Tibial nerve (tissue), 3 donors: ENCODE results near the gene ADGRL3.

ENCODE experiments used
- POLR2A ChIP-seq, 2 donors: fragments of 450-650 bp; IDR thresholded peaks; one replicate each; pipeline ENCODE4 v1.6.1; 2017; ENCODE audit warnings: antibody characterized with exemption in 2 of 2, mild to moderate bottlenecking in 2 of 2, moderate library complexity in 2 of 2
- TF ChIP-seq, protein P1 (sequence below), 5 experiments: fragments of 200-600 bp in 3 of 5; fragments of 450-650 bp in 2 of 5; sonication (generic) in 3 of 5; IDR thresholded peaks; one replicate each; pipeline ENCODE4 v1.5.1; 2016 to 2019; ENCODE audit warnings: antibody characterized with exemption in 5 of 5, mild to moderate bottlenecking in 3 of 5, moderate library complexity in 2 of 5

DNA sequence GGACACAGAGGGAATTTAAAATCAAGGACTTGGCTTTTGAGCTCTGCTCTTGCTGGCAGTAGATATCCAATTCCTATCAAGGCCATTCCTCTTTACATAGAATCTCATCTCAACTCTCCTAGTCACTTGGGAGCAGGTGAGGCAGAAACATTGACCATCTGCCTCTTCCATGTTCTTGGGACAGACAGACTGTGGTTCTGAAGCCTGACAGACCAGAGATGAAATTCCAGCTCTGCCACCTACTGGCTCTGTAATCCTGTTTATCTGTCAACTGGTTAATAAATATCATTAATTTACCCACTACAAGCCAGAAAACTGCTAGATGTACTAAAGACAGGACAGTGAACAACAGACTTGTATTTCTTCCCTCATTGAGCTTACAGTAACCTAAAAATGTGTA lies 300.8 kb downstream of the ADGRL3 start:
- TF ChIP-seq, protein P1, sequence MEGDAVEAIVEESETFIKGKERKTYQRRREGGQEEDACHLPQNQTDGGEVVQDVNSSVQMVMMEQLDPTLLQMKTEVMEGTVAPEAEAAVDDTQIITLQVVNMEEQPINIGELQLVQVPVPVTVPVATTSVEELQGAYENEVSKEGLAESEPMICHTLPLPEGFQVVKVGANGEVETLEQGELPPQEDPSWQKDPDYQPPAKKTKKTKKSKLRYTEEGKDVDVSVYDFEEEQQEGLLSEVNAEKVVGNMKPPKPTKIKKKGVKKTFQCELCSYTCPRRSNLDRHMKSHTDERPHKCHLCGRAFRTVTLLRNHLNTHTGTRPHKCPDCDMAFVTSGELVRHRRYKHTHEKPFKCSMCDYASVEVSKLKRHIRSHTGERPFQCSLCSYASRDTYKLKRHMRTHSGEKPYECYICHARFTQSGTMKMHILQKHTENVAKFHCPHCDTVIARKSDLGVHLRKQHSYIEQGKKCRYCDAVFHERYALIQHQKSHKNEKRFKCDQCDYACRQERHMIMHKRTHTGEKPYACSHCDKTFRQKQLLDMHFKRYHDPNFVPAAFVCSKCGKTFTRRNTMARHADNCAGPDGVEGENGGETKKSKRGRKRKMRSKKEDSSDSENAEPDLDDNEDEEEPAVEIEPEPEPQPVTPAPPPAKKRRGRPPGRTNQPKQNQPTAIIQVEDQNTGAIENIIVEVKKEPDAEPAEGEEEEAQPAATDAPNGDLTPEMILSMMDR (IDR thresholded peaks at IDR 0.05) = peak in 2 of 5 experiments; percentile 8 to 14
- no peak for TF ChIP-seq POLR2A (IDR thresholded peaks at IDR 0.05)
